GM12892 (cell line): ENCODE data around the gene LRP10.

ENCODE experiments used
- POLR2A ChIP-seq: IDR thresholded peaks from 2 replicates; pipeline ENCODE4 v1.6.1; 2011; ENCODE audit warnings: low read depth, low read length, control low read depth
- TAF1 ChIP-seq: IDR thresholded peaks from 2 replicates; pipeline ENCODE4 v1.6.1; 2011; ENCODE audit warnings: low read depth, mild to moderate bottlenecking, control low read depth, low read length, borderline replicate concordance

DNA sequence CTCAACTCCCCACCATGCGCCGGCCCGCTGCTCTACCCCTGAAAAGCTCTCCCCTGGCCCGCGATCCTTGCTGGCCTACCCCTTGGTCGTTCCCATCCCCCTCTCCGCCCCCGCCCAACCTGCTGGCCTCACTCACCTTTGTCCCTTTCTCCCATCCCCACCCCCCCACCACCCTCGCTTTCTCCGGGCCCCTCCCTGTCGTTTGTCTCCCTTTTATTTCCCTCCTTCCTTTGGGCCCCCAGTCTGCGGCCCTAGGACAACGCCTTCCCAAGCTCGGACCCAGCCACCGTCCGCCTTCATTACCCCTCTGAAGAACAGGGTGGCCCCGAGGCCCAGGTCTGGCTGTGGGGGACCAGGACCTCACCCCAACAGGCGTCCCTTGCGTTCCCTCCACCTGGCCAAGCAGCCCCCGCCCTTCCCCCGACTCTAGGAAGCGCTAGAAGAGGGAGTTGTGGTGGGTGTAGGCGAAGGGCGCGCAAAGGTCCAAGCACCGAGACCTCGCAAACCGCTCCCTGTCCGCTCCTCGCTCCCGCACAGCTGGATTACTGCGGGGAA lies 49.4 kb upstream of the LRP10 start:
- TF ChIP-seq TAF1 (no peak), POLR2A (no peak)
